HCT116 (cell line): ENCODE results near the gene NTHL1. TPM values are rescaled to one million over a fixed set of nuclear protein-coding genes. Genes with fewer than 3 reads are reported as not detected.

ENCODE experiments used
- ATAC-seq: fragments of 200-7000 bp; cut with Tn5 transposase; 2 replicates; pipeline ENCODE4 v1.9.1; 2020; ENCODE audit warnings: mild to moderate bottlenecking, moderate library complexity
- BruUV-seq: library from RNA; stranded (reverse); fragments of 400-500 nt; replicated peaks from 2 replicates; lab custom pipeline; 2021; lab: Mats Ljungman, UMichigan
- CTCF ChIA-PET: fragments of 300-600 bp; sonication (Branson Sonifier 250); formaldehyde crosslinking; loops from one replicate; lab custom pipeline; 2021; ENCODE audit warnings: antibody characterized with exemption; lab: Charles Lee
- POLR2A ChIA-PET: fragments of 300-600, 350-600 bp; sonication (Branson Sonifier 250); formaldehyde crosslinking; loops from one replicate; lab custom pipeline; 2021; ENCODE audit warnings: antibody characterized with exemption; lab: Charles Lee
- RAD21 ChIA-PET, 2 experiments: fragments of 300-600 bp; sonication (Branson Sonifier 250); formaldehyde crosslinking; loops; one replicate each; lab custom pipeline; 2023; ENCODE audit warnings: low total read pairs in 2 of 2; ENCODE audit not compliant: uncharacterized antibody in 2 of 2, unreplicated experiment in 2 of 2, low non-redundant PET in 1 of 2; lab: Charles Lee
- DNase-seq: peaks from one replicate; pipeline ENCODE4 v3.0.0-alpha.2; 2010; ENCODE audit warnings: low read depth, low spot score
- H2AFZ ChIP-seq: fragments of 200-600 bp; shearing (Covaris generic), sonication (generic); 2 replicates; pipeline ENCODE4 v1.6.1; 2017; ENCODE audit warnings: low read depth, mixed run types, mixed read lengths, antibody characterized with exemption, low read length; ENCODE audit not compliant: poor library complexity, severe bottlenecking
- H3K27ac ChIP-seq: 2 replicates; pipeline ENCODE4 v1.5.1; 2012; ENCODE audit warnings: low read depth, low read length
- H3K27me3 ChIP-seq: fragments of 200-600 bp; sonication (generic); 2 replicates; pipeline ENCODE4 v1.6.1; 2016; ENCODE audit warnings: mixed run types, low read length, mixed read lengths; ENCODE audit not compliant: insufficient read depth
- H3K36me3 ChIP-seq, 2 experiments: fragments of 200-500 bp in 1 of 2; fragments of 200-600 bp in 1 of 2; sonication (Bioruptor generic) in 1 of 2; sonication (generic) in 1 of 2; 2 replicates each; pipeline versions ENCODE4 v1.5.1 to v1.6.1; 2014 to 2016; ENCODE audit warnings: low read length in 2 of 2, inconsistent platforms in 1 of 2, mixed read lengths in 1 of 2, mixed run types in 1 of 2; ENCODE audit not compliant: insufficient read depth in 2 of 2, control insufficient read depth in 1 of 2
- H3K4me1 ChIP-seq, 2 experiments: fragments of 200-600 bp in 1 of 2; sonication (generic) in 1 of 2; 2 replicates each; pipeline versions ENCODE4 v1.5.1 to v1.6.1; 2012 to 2017; ENCODE audit warnings: low read length in 2 of 2, inconsistent platforms in 1 of 2, mild to moderate bottlenecking in 1 of 2, mixed read lengths in 1 of 2, mixed run types in 1 of 2, moderate library complexity in 1 of 2; ENCODE audit not compliant: insufficient read depth in 2 of 2, control insufficient read depth in 1 of 2
- H3K4me2 ChIP-seq: fragments of 200-600 bp; sonication (generic); 2 replicates; pipeline ENCODE4 v1.6.1; 2017; ENCODE audit warnings: mixed run types, low read length, mixed read lengths
- H3K4me3 ChIP-seq, 2 experiments: fragments of 200-600 bp in 1 of 2; sonication (generic) in 1 of 2; replicated peaks in 1 of 2; 2 replicates each; pipeline ENCODE4 v1.5.1; 2011 to 2016; ENCODE audit warnings: low read length in 2 of 2, control low read depth in 1 of 2, low read depth in 1 of 2, mild to moderate bottlenecking in 1 of 2, mixed read lengths in 1 of 2, mixed run types in 1 of 2
- H3K79me2 ChIP-seq: fragments of 200-600 bp; sonication (generic); 2 replicates; pipeline ENCODE4 v1.6.1; 2017; ENCODE audit warnings: mild to moderate bottlenecking, mixed run types, low read length, moderate library complexity, mixed read lengths; ENCODE audit not compliant: insufficient read depth
- H3K9ac ChIP-seq: fragments of 200-600 bp; sonication (generic); 2 replicates; pipeline ENCODE4 v1.6.1; 2016; ENCODE audit warnings: low read length, mixed read lengths
- H3K9me2 ChIP-seq: fragments of 200-600 bp; sonication (generic), shearing (Covaris generic); 2 replicates; pipeline ENCODE4 v1.6.1; 2017; ENCODE audit warnings: mixed run types, mild to moderate bottlenecking, moderate library complexity; ENCODE audit not compliant: insufficient read depth
- H3K9me3 ChIP-seq, 2 experiments: fragments of 200-500 bp in 1 of 2; fragments of 200-600 bp in 1 of 2; sonication (Bioruptor generic) in 1 of 2; sonication (generic) in 1 of 2; 2 replicates each; pipeline ENCODE4 v1.6.1; 2014 to 2017; ENCODE audit warnings: low read length in 2 of 2, mixed read lengths in 2 of 2, inconsistent platforms in 1 of 2, low read depth in 1 of 2, mild to moderate bottlenecking in 1 of 2, mixed run types in 1 of 2, moderate library complexity in 1 of 2; ENCODE audit not compliant: control insufficient read depth in 1 of 2, insufficient read depth in 1 of 2
- H4K20me1 ChIP-seq: fragments of 200-600 bp; sonication (generic), shearing (Covaris generic); 2 replicates; pipeline ENCODE4 v1.6.1; 2017; ENCODE audit warnings: mixed run types, mild to moderate bottlenecking, moderate library complexity; ENCODE audit not compliant: insufficient read depth
- CEBPB ChIP-seq: IDR thresholded peaks from 2 replicates; pipeline ENCODE4 v1.6.1; 2012; ENCODE audit warnings: low read depth
- EGR1 ChIP-seq: IDR thresholded peaks from 2 replicates; pipeline ENCODE4 v1.6.1; 2012; ENCODE audit warnings: low read depth
- EZH2 ChIP-seq: fragments of 200-600 bp; sonication (generic); IDR thresholded peaks from 2 replicates; pipeline ENCODE4 v1.6.1; 2017; ENCODE audit warnings: antibody characterized with exemption, mixed run types
- EZH2phosphoT487 ChIP-seq: fragments of 200-600 bp; IDR thresholded peaks from 2 replicates; pipeline ENCODE4 v1.6.1; 2018; ENCODE audit warnings: antibody characterized with exemption, borderline replicate concordance
- RAD21 ChIP-seq: IDR thresholded peaks from 2 replicates; pipeline ENCODE4 v1.6.1; 2012; ENCODE audit warnings: low read depth, mild to moderate bottlenecking
- SIN3A ChIP-seq: IDR thresholded peaks from 2 replicates; pipeline ENCODE4 v1.6.1; 2012; ENCODE audit warnings: low read depth
- SRF ChIP-seq: IDR thresholded peaks from 2 replicates; pipeline ENCODE4 v1.6.1; 2012; ENCODE audit warnings: low read depth
- ZNF274 ChIP-seq: fragments of 200-500 bp; sonication (Bioruptor generic); IDR thresholded peaks from 2 replicates; pipeline ENCODE4 v1.6.1; 2014; ENCODE audit warnings: mild to moderate bottlenecking, low read depth, low read length, inconsistent platforms
- intact Hi-C: fragments of 100-400 bp; cut with micrococcal nuclease; formaldehyde crosslinking; loops from 2 replicates; pipeline ENCODE4 v1.10.0; 2022
- total RNA-seq: library from RNA; stranded (reverse); gene quantifications from one replicate; pipeline ENCODE4 v1.2.1, GENCODE V29; 2021; ENCODE audit not compliant: unreplicated experiment

NTHL1 gene
- total RNA-seq, 1 experiment from 2014 or later, result 40.1 TPM

- H3K9me3 ChIP-seq, result no peaks in the 10 kb centered on the region
- RAD21 ChIA-PET, result no interaction called here
- no peaks in the 10 kb centered on the region for H3K9me2 ChIP-seq
- no peaks in the 10 kb centered on the region for H3K27me3 ChIP-seq
- H3K4me2 ChIP-seq, result no peak overlapping the region
- no peaks in the 10 kb centered on the region; a peak in 2 of 4 replicates for H3K36me3 ChIP-seq
- TF ChIP-seq EZH2phosphoT487, result no peak
- TF ChIP-seq ZNF274, result no peak
- no peak for TF ChIP-seq EGR1
- no peak for TF ChIP-seq SIN3A
- no peak for TF ChIP-seq RAD21
- no peak for TF ChIP-seq SRF
- no TSS peak for BruUV-seq
- H3K79me2 ChIP-seq, result no peaks in the 10 kb centered on the region
- H2AFZ ChIP-seq, result no peak overlapping the region
- no peak overlapping the region for H3K4me3 ChIP-seq
- POLR2A ChIA-PET, result no interaction called here
- CTCF ChIA-PET, result no interaction called here
- H3K9ac ChIP-seq, result no peak overlapping the region
- no peak for DNase-seq
- no peak overlapping the region for H3K27ac ChIP-seq
- intact Hi-C loops, result no loop called here
- no peaks in the 10 kb centered on the region for H4K20me1 ChIP-seq
- H3K4me1 ChIP-seq, result no peaks in the 10 kb centered on the region
- ATAC-seq, result no peak
Observed at GRCh38 chr16:2058420-2058819, 10.8 kb upstream of the NTHL1 start.

GRCh38 chr16:2057438-2057837, 9.8 kb upstream of the NTHL1 start:
- DNase-seq (no peak), ATAC-seq (no peak; the same call in 1 of the 2 replicates)
- Histone ChIP-seq H3K9me3 (no peaks in the 10 kb centered on the region), H3K27ac (no peak overlapping the region), H3K9ac (no peak overlapping the region), H3K9me2 (no peaks in the 10 kb centered on the region), H2AFZ (no peak overlapping the region), H3K36me3 (no peaks in the 10 kb centered on the region; a peak in 2 of 4 replicates), H3K4me1 (no peaks in the 10 kb centered on the region), H3K27me3 (no peaks in the 10 kb centered on the region), H3K4me2 (no peak overlapping the region), H3K4me3 (no peak overlapping the region), H4K20me1 (no peaks in the 10 kb centered on the region), H3K79me2 (no peaks in the 10 kb centered on the region)
- no peak for TF ChIP-seq EZH2
- no peak for TF ChIP-seq CEBPB
- ChIA-PET POLR2A (no interaction called here), CTCF (interaction anchor here (0.7 kb wide), 1 partner anchor 83 kb away, joined by 3 read pairs; no protein-coding TSS in a partner anchor), RAD21 (no interaction called here)
- intact Hi-C loops, result no loop called here
- BruUV-seq, result no TSS peak
